Astrocyte (in vitro differentiated cells and primary cell): Measurements from ENCODE around the gene KCNQ4. TPM values are rescaled to one million over a fixed set of nuclear protein-coding genes. Genes with fewer than 3 reads are reported as not detected.

ENCODE experiments used
- DNase-seq: peaks from one replicate; pipeline ENCODE4 v3.0.0-alpha.2; 2010; ENCODE audit warnings: low read depth
- FAIRE-seq: peaks from 2 replicates; lab custom pipeline; 2011; peaks lifted over from hg19 to GRCh38; lab: Jason Lieb, UNC
- H2AFZ ChIP-seq: 2 replicates; pipeline ENCODE4 v1.6.0; 2012; ENCODE audit warnings: low read depth, low read length, inconsistent platforms
- H3K27ac ChIP-seq: 2 replicates; pipeline ENCODE4 v1.5.1; 2011; ENCODE audit warnings: low read depth, low read length, inconsistent platforms
- H3K27me3 ChIP-seq: 2 replicates; pipeline ENCODE4 v1.6.0; 2011; ENCODE audit warnings: low read length, inconsistent platforms; ENCODE audit not compliant: insufficient read depth
- H3K36me3 ChIP-seq: 2 replicates; pipeline ENCODE4 v1.5.1; 2011; ENCODE audit warnings: low read length, inconsistent platforms; ENCODE audit not compliant: insufficient read depth
- H3K4me1 ChIP-seq: 2 replicates; pipeline ENCODE4 v1.5.1; 2011; ENCODE audit warnings: low read length, inconsistent platforms; ENCODE audit not compliant: insufficient read depth
- H3K4me2 ChIP-seq: 2 replicates; pipeline ENCODE4 v1.6.0; 2012; ENCODE audit warnings: low read length, inconsistent platforms
- H3K4me3 ChIP-seq: 2 replicates; pipeline ENCODE4 v1.5.1; 2011; ENCODE audit warnings: low read depth, mild to moderate bottlenecking, low read length, inconsistent platforms; ENCODE audit not compliant: insufficient read depth
- H3K79me2 ChIP-seq: 2 replicates; pipeline ENCODE4 v1.6.0; 2012; ENCODE audit warnings: mild to moderate bottlenecking, low read length, inconsistent platforms; ENCODE audit not compliant: insufficient read depth
- H3K9ac ChIP-seq: 2 replicates; pipeline ENCODE4 v1.6.0; 2012; ENCODE audit warnings: mild to moderate bottlenecking, low read length, inconsistent platforms
- H3K9me3 ChIP-seq: 2 replicates; pipeline ENCODE4 v1.5.1; 2012; ENCODE audit warnings: low read depth, mild to moderate bottlenecking, low read length, inconsistent platforms; ENCODE audit not compliant: insufficient read depth
- H4K20me1 ChIP-seq: 2 replicates; pipeline ENCODE4 v1.6.0; 2012; ENCODE audit warnings: low read length, inconsistent platforms; ENCODE audit not compliant: insufficient read depth
- H3K27ac Mint-ChIP-seq: one replicate; pipeline ENCODE4 v1.8.0; 2021; ENCODE audit warnings: mild to moderate bottlenecking, mixed read lengths; ENCODE audit not compliant: unreplicated experiment
- H3K27me3 Mint-ChIP-seq: one replicate; pipeline ENCODE4 v1.8.0; 2021; ENCODE audit warnings: low read depth, mixed read lengths; ENCODE audit not compliant: unreplicated experiment
- H3K36me3 Mint-ChIP-seq: one replicate; pipeline ENCODE4 v1.8.0; 2021; ENCODE audit warnings: low read depth, mixed read lengths; ENCODE audit not compliant: unreplicated experiment
- H3K4me1 Mint-ChIP-seq: one replicate; pipeline ENCODE4 v1.8.0; 2021; ENCODE audit warnings: low read depth, mixed read lengths; ENCODE audit not compliant: unreplicated experiment
- H3K4me3 Mint-ChIP-seq: one replicate; pipeline ENCODE4 v1.8.0; 2021; ENCODE audit warnings: mild to moderate bottlenecking, moderate library complexity, mixed read lengths; ENCODE audit not compliant: unreplicated experiment
- H3K9me3 Mint-ChIP-seq: one replicate; pipeline ENCODE4 v1.8.0; 2021; ENCODE audit warnings: mild to moderate bottlenecking, mixed read lengths; ENCODE audit not compliant: unreplicated experiment
- CTCF ChIP-seq: IDR thresholded peaks from 2 replicates; pipeline ENCODE4 v1.5.1; 2011; ENCODE audit warnings: low read depth, mild to moderate bottlenecking, inconsistent platforms, low read length, moderate library complexity; ENCODE audit not compliant: insufficient read depth
- EZH2 ChIP-seq: IDR thresholded peaks from 2 replicates; pipeline ENCODE4 v1.6.1; 2012; ENCODE audit warnings: mild to moderate bottlenecking, low read length, inconsistent platforms; ENCODE audit not compliant: insufficient read depth
- total RNA-seq: library from RNA; stranded (reverse); gene quantifications from 2 replicates; pipeline ENCODE4 v1.2.1, GENCODE V29; 2021

The KCNQ4 gene
- total RNA-seq, 1 donor from 2014 or later: 0.89 TPM

- no peak overlapping the region for H2AFZ ChIP-seq
- no peak overlapping the region for H3K27ac ChIP-seq
- DNase-seq (no peak), FAIRE-seq (no peak)
- H3K36me3 Mint-ChIP-seq: peaks cover 31% of the 10 kb centered on the region
- H3K36me3 ChIP-seq: peaks cover 23% of the 10 kb centered on the region
- H3K9me3 Mint-ChIP-seq: no peaks in the 10 kb centered on the region
- peaks cover 21% of the 10 kb centered on the region for H3K4me1 Mint-ChIP-seq
- no peaks in the 10 kb centered on the region for H3K27me3 ChIP-seq
- H3K27ac Mint-ChIP-seq: no peak overlapping the region
- H3K79me2 ChIP-seq: peaks cover 39% of the 10 kb centered on the region
- TF ChIP-seq EZH2 (no peak), CTCF (no peak)
- H3K4me1 ChIP-seq: no peaks in the 10 kb centered on the region
- H3K4me2 ChIP-seq: no peak overlapping the region
- H3K9me3 ChIP-seq: no peaks in the 10 kb centered on the region
- H3K27me3 Mint-ChIP-seq: no peaks in the 10 kb centered on the region
- no peak overlapping the region for H3K4me3 Mint-ChIP-seq
- H3K4me3 ChIP-seq: no peak overlapping the region
- H3K9ac ChIP-seq: no peak overlapping the region
- peaks cover 35% of the 10 kb centered on the region for H4K20me1 ChIP-seq
Measured at GRCh38 chr1:40742363-40743061, 41.1 kb upstream of the KCNQ4 start.

GRCh38 chr1:40743452-40743851 lies 40.1 kb upstream of the KCNQ4 start:
- peaks cover 35% of the 10 kb centered on the region for H3K79me2 ChIP-seq
- Mint-ChIP-seq H3K4me3 (no peak overlapping the region), H3K4me1 (peaks cover 21% of the 10 kb centered on the region), H3K27me3 (no peaks in the 10 kb centered on the region), H3K36me3 (peaks cover 38% of the 10 kb centered on the region), H3K27ac (no peak overlapping the region), H3K9me3 (no peaks in the 10 kb centered on the region)
- no peak overlapping the region for H3K4me3 ChIP-seq
- no peak overlapping the region for H2AFZ ChIP-seq
- no peak overlapping the region for H3K4me2 ChIP-seq
- no peaks in the 10 kb centered on the region for H3K4me1 ChIP-seq
- DNase-seq (no peak), FAIRE-seq (no peak)
- no peaks in the 10 kb centered on the region for H3K9me3 ChIP-seq
- H3K9ac ChIP-seq: no peak overlapping the region
- peaks cover 31% of the 10 kb centered on the region for H4K20me1 ChIP-seq
- H3K27me3 ChIP-seq: no peaks in the 10 kb centered on the region
- no peak overlapping the region for H3K27ac ChIP-seq
- TF ChIP-seq CTCF (no peak), EZH2 (no peak)
- peaks cover 23% of the 10 kb centered on the region for H3K36me3 ChIP-seq

GRCh38 chr1:40743860-40744259 lies 39.7 kb upstream of the KCNQ4 start:
- Histone ChIP-seq H3K4me3 (no peak overlapping the region), H3K27me3 (no peaks in the 10 kb centered on the region), H3K79me2 (peaks cover 31% of the 10 kb centered on the region), H3K36me3 (peaks cover 23% of the 10 kb centered on the region), H3K9ac (no peak overlapping the region), H3K27ac (no peak overlapping the region), H4K20me1 (peaks cover 31% of the 10 kb centered on the region), H2AFZ (no peak overlapping the region), H3K4me2 (no peak overlapping the region), H3K4me1 (no peaks in the 10 kb centered on the region), H3K9me3 (no peaks in the 10 kb centered on the region)
- no peak for DNase-seq
- no peak overlapping the region for H3K27ac Mint-ChIP-seq
- H3K4me1 Mint-ChIP-seq: peaks cover 21% of the 10 kb centered on the region
- peaks cover 41% of the 10 kb centered on the region for H3K36me3 Mint-ChIP-seq
- no peak overlapping the region for H3K4me3 Mint-ChIP-seq
- TF ChIP-seq EZH2 (no peak), CTCF (no peak)
- no peaks in the 10 kb centered on the region for H3K9me3 Mint-ChIP-seq
- FAIRE-seq: no peak
- H3K27me3 Mint-ChIP-seq: no peaks in the 10 kb centered on the region
